Raji (cell line): ENCODE data around the gene ATP11B.

Experiments
- POLR2A ChIP-seq: IDR thresholded peaks from 2 replicates; pipeline ENCODE4 v1.6.1; 2011; ENCODE audit warnings: low read depth, low read length, control low read depth; ENCODE audit not compliant: insufficient read depth

ATP11B gene

GRCh38 chr3:182910936-182911781 is 117.9 kb downstream of the ATP11B start:
- no peak for TF ChIP-seq POLR2A

GRCh38 chr3:182911782-182912111 is 118.4 kb downstream of the ATP11B start:
- no peak for TF ChIP-seq POLR2A

GRCh38 chr3:182912474-182912873 is 119.2 kb downstream of the ATP11B start:
- TF ChIP-seq POLR2A, result no peak

DNA sequence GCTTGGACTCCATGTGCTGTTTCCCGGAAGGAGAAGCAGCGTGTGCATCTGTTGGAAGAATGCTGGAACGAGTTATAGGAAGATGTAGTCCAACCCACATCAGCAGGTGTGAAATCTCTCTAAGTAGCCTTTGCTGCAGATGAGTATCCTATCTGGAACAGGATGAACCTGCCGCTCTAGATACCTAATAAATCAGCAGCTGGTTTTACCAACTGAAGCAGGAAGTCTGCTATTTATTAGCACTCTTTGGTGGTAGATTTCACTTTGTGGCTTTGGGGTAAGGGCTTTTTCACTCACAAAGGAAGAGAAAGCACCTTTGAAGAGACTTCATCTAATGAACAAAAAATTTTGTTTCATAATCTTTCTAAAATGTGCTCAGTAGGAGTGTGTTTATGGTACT is 120.6 kb downstream of the ATP11B start:
- no peak for TF ChIP-seq POLR2A

- no peak for TF ChIP-seq POLR2A
These were observed 121.0 kb downstream of the ATP11B start for GRCh38 chr3:182914341-182914740.

GRCh38 chr3:182917134-182917533 is 123.8 kb downstream of the ATP11B start:
- no peak for TF ChIP-seq POLR2A

GRCh38 chr3:182919866-182920357 is 126.6 kb downstream of the ATP11B start:
- TF ChIP-seq POLR2A, result no peak

GRCh38 chr3:182920515-182921084 is 127.3 kb downstream of the ATP11B start:
- TF ChIP-seq POLR2A, result no peak

GRCh38 chr3:182921665-182922355 is 128.5 kb downstream of the ATP11B start:
- no peak for TF ChIP-seq POLR2A

DNA sequence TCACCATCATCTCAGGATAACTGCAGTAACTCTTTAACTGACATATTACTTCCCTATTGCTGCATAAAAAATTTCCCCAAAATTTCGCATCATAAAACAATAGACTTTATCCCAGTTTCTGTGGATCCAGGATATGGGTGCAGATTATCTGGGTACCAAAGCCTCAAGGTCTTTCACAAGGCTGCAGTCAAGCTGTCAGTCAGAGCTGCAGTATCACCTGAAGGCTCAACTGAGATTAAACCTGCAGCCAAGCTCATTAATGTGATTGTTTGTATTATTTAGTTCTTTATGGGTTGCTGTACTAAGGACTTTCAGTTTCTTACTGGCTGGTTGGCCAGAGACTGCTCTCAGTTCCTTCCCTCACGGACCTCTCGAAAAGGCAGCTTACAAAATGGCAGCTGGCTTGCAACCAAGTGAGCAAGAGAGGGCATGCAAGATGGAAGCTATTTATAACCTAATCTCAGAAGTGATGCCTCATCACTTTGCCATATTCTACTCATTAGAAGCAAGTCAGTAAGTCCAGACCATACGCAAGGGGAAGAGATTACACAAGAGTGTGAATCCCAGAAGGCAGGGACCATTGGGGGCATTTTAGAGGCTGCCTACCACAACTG is 132.1 kb downstream of the ATP11B start:
- no peak for TF ChIP-seq POLR2A

GRCh38 chr3:182925944-182926337 is 132.6 kb downstream of the ATP11B start:
- no peak for TF ChIP-seq POLR2A

DNA sequence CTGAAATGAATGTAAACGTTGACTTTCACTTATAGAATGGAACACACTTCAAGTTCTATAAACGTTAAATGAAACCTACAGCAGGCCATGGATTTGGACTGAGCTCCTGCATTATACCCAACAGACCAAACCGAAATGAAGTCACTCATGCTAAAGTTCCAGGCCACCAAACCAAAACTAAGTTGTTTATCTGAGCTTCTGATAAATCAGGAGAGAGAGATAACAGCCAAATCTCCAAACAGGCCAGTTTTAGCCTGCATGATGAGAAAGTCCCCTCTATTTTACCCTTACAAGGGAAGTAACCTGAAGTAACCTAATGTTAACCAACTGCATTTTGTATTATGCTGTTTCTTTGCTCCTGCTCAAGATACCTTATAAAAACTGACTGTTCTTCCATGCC is 142.5 kb downstream of the ATP11B start:
- no peak for TF ChIP-seq POLR2A

GRCh38 chr3:182936239-182936917 is 143.1 kb downstream of the ATP11B start:
- no peak for TF ChIP-seq POLR2A

GRCh38 chr3:182936918-182937285 is 143.6 kb downstream of the ATP11B start:
- no peak for TF ChIP-seq POLR2A
